GM12878 (cell line): Measurements from ENCODE around the gene FAM234B. TPM values are rescaled to one million over a fixed set of nuclear protein-coding genes. Genes with fewer than 3 reads are reported as not detected.

Source experiments
- ATAC-seq: fragments of 200-7000 bp; cut with Tn5 transposase; 3 replicates; pipeline ENCODE4 v1.9.1; 2020; ENCODE audit warnings: mild to moderate bottlenecking, moderate library complexity
- BruUV-seq: library from RNA; stranded (reverse); fragments of 400-500 nt; replicated peaks from 2 replicates; lab custom pipeline; 2021; lab: Mats Ljungman, UMichigan
- CTCF ChIA-PET: fragments of 300-600 bp; sonication (Branson Sonifier 250); formaldehyde crosslinking; extraction: SDS; loops from one replicate; lab custom pipeline; 2021; ENCODE audit warnings: inconsistent platforms; lab: Yijun Ruan, JAX
- POLR2A ChIA-PET: fragments of 350-600 bp; formaldehyde crosslinking; extraction: SDS; loops from one replicate; lab custom pipeline; 2021; ENCODE audit warnings: inconsistent platforms; lab: Charles Lee
- RAD21 ChIA-PET: fragments of 300-600 bp; sonication (Branson Sonifier 250); formaldehyde crosslinking; loops from one replicate; lab custom pipeline; 2023; ENCODE audit warnings: antibody characterized with exemption; ENCODE audit not compliant: unreplicated experiment; lab: Charles Lee
- SMC1A ChIA-PET: fragments of 300-600 bp; sonication (Branson Sonifier 250); formaldehyde crosslinking; loops from one replicate; lab custom pipeline; 2023; ENCODE audit not compliant: unreplicated experiment, uncharacterized antibody; lab: Charles Lee
- DNase-seq: peaks from one replicate; pipeline ENCODE4 v3.0.0-alpha.2; 2011; ENCODE audit warnings: low read depth, low spot score
- FAIRE-seq: peaks from 3 replicates; lab custom pipeline; 2011; peaks lifted over from hg19 to GRCh38; lab: Jason Lieb, UNC
- H2AFZ ChIP-seq: 2 replicates; pipeline ENCODE4 v1.6.0; 2011; ENCODE audit warnings: low read depth, low read length, control low read depth; ENCODE audit not compliant: control insufficient read depth
- H3K27ac ChIP-seq: 2 replicates; pipeline ENCODE4 v1.5.1; 2011; ENCODE audit warnings: control low read depth; ENCODE audit not compliant: control insufficient read depth, insufficient read depth
- H3K27me3 ChIP-seq, 2 experiments: replicated peaks in 1 of 2; 2 replicates each; pipeline versions ENCODE4 v1.6.0 to v1.6.1; 2011; ENCODE audit warnings: low read length in 1 of 2; ENCODE audit not compliant: control insufficient read depth in 2 of 2, insufficient read depth in 2 of 2
- H3K36me3 ChIP-seq, 2 experiments: 2 replicates each; pipeline ENCODE4 v1.5.1; 2011; ENCODE audit warnings: low read length in 1 of 2; ENCODE audit not compliant: control insufficient read depth in 2 of 2, insufficient read depth in 2 of 2
- H3K4me1 ChIP-seq: 2 replicates; pipeline ENCODE4 v1.6.1; 2011; ENCODE audit warnings: mild to moderate bottlenecking, low read length, moderate library complexity, mixed read lengths; ENCODE audit not compliant: control insufficient read depth, insufficient read depth
- H3K4me2 ChIP-seq: 2 replicates; pipeline ENCODE4 v1.6.0; 2011; ENCODE audit warnings: control low read depth; ENCODE audit not compliant: control insufficient read depth, insufficient read depth
- H3K4me3 ChIP-seq: fragments of 200-600 bp; sonication (generic); 2 replicates; pipeline ENCODE4 v1.5.1; 2016
- H3K79me2 ChIP-seq: 2 replicates; pipeline ENCODE4 v1.6.0; 2011; ENCODE audit warnings: low read length; ENCODE audit not compliant: control insufficient read depth, insufficient read depth
- H3K9ac ChIP-seq: 2 replicates; pipeline ENCODE4 v1.8.0; 2011; ENCODE audit warnings: low read length, control low read depth, mixed read lengths; ENCODE audit not compliant: control insufficient read depth, insufficient read depth
- H3K9me3 ChIP-seq: replicated peaks from 3 replicates; pipeline ENCODE4 v1.5.1; 2011; ENCODE audit warnings: mild to moderate bottlenecking, low read length; ENCODE audit not compliant: control insufficient read depth, insufficient read depth
- H4K20me1 ChIP-seq: 2 replicates; pipeline ENCODE4 v1.6.0; 2011; ENCODE audit not compliant: control insufficient read depth, insufficient read depth
- ATF3 ChIP-seq: IDR thresholded peaks from 2 replicates; pipeline ENCODE4 v1.6.1; 2011; ENCODE audit warnings: low read depth, mild to moderate bottlenecking, low read length, moderate library complexity, borderline replicate concordance; ENCODE audit errors: extremely low read depth
- ATF7 ChIP-seq: fragments of 450-650 bp; IDR thresholded peaks from 2 replicates; pipeline ENCODE4 v1.6.1; 2016; ENCODE audit warnings: low read depth, mild to moderate bottlenecking
- BMI1 ChIP-seq: fragments of 450-650 bp; IDR thresholded peaks from 2 replicates; pipeline ENCODE4 v1.6.1; 2016; ENCODE audit warnings: mild to moderate bottlenecking, moderate library complexity, borderline replicate concordance
- DPF2 ChIP-seq: fragments of 450-650 bp; IDR thresholded peaks from 2 replicates; pipeline ENCODE4 v1.6.1; 2017; ENCODE audit warnings: mild to moderate bottlenecking
- JUND ChIP-seq: IDR thresholded peaks from 2 replicates; pipeline ENCODE4 v1.6.1; 2012; ENCODE audit warnings: low read depth, mild to moderate bottlenecking, low read length, improper control_type of control experiment, moderate library complexity
- MTA3 ChIP-seq: IDR thresholded peaks from 2 replicates; pipeline ENCODE4 v1.6.1; 2012; ENCODE audit warnings: low read length, inconsistent platforms, borderline replicate concordance
- MXI1 ChIP-seq: fragments of 150-350 bp; IDR thresholded peaks from 2 replicates; pipeline ENCODE4 v1.6.1; 2011; ENCODE audit warnings: low read depth, mild to moderate bottlenecking, inconsistent platforms, low read length, improper control_type of control experiment
- NR2F1 ChIP-seq: fragments of 450-650 bp; conservative IDR thresholded peaks from 2 replicates; pipeline ENCODE4 v1.6.1; 2017; ENCODE audit warnings: mild to moderate bottlenecking
- NRF1 ChIP-seq: conservative IDR thresholded peaks from 2 replicates; pipeline ENCODE4 v1.6.1; 2011; ENCODE audit warnings: mild to moderate bottlenecking, low read depth, low read length, improper control_type of control experiment
- POLR2AphosphoS5 ChIP-seq: IDR thresholded peaks from 2 replicates; pipeline ENCODE4 v1.6.1; 2011; ENCODE audit warnings: mild to moderate bottlenecking, low read length, inconsistent platforms
- SPI1 ChIP-seq: IDR thresholded peaks from 2 replicates; pipeline ENCODE4 v1.6.1; 2011; ENCODE audit warnings: low read depth, mild to moderate bottlenecking, low read length, moderate library complexity, borderline replicate concordance; ENCODE audit not compliant: insufficient read depth
- WGBS: methylation state at CpG from one replicate; pipeline ENCODE4 v1.1.6; 2016; ENCODE audit warnings: low lambda C conversion rate; ENCODE audit not compliant: insufficient replicate concordance, insufficient coverage; ENCODE audit errors: missing lambda C conversion rate; 5-methylcytosine and 5-hydroxymethylcytosine counted together
- in situ Hi-C: fragments of 300-500 bp; cut with MboI; formaldehyde crosslinking; loops from 9 replicates; pipeline ENCODE4 v1.14.3; 2018; ENCODE audit warnings: mixed read lengths
- intact Hi-C: fragments of 100-400 bp; cut with micrococcal nuclease; formaldehyde crosslinking; loops from one replicate; pipeline ENCODE4 v1.14.2; 2022; ENCODE audit not compliant: unreplicated experiment
- polyA plus RNA-seq, 11 experiments: library from polyadenylated mRNA; depleted of rRNA in 4 of 11; unstranded in 6 of 11; stranded (reverse) in 5 of 11; fragments of >200 nt; fragmentation: Nextera tagmentation in 4 of 11; fragmentation: Illumina TruSeq in 1 of 11; extraction: Ambion mirVana in 4 of 11; extraction: Trizol in 1 of 11; gene quantifications; 1 replicate in 1 of 11; 2 replicates in 10 of 11; pipeline versions ENCODE4 v1.2.1 to v1.2.3, GENCODE V29; 2011 to 2016; ENCODE audit warnings: inconsistent platforms in 2 of 11, missing spikeins in 2 of 11, low read depth in 1 of 11
- total RNA-seq, 4 experiments: library from RNA; depleted of rRNA in 3 of 4; stranded (reverse); fragments of >200 nt in 3 of 4; fragmentation: Illumina TruSeq in 1 of 4; extraction: Trizol in 1 of 4; gene quantifications; 2 replicates each; pipeline versions ENCODE4 v1.2.1 to v1.2.3, GENCODE V29; 2013 to 2021
- TF ChIP-seq, protein P1 (sequence below): fragments of 450-650 bp; IDR thresholded peaks from 2 replicates; pipeline ENCODE4 v1.6.1; 2017; ENCODE audit warnings: mild to moderate bottlenecking
- TF ChIP-seq, protein P2 (sequence below): IDR thresholded peaks from 2 replicates; pipeline ENCODE4 v1.6.1; 2012; ENCODE audit warnings: improper control_type of control experiment, low read depth, low read length; ENCODE audit not compliant: insufficient replicate concordance
- TF ChIP-seq, protein P3 (sequence below): fragments of 450-650 bp; IDR thresholded peaks from 2 replicates; pipeline ENCODE4 v1.6.1; 2018; ENCODE audit warnings: borderline replicate concordance, mild to moderate bottlenecking; ENCODE audit not compliant: partially characterized antibody

The FAM234B gene
- total and polyA plus RNA-seq, 10 of the 15 experiments (the other 5 are each of a cell fraction or from before 2014, with no cell fraction given), result 0.09 to 2.8 (median 0.18) TPM

- ChIA-PET CTCF (no interaction called here), POLR2A (interaction anchor here (0.6 kb wide), 1 partner anchor 110 kb away, joined by 4 read pairs; no protein-coding TSS in a partner anchor), SMC1A (interaction anchor here (1.0 kb wide), 1 partner anchor 69 kb away, joined by 3 read pairs; no protein-coding TSS in a partner anchor), RAD21 (no interaction called here)
- H3K36me3 ChIP-seq, result no peaks in the 10 kb centered on the region
- no peak overlapping the region for H3K4me3 ChIP-seq
- in situ Hi-C loops, result no loop called here
- no peaks in the 10 kb centered on the region for H3K9me3 ChIP-seq
- no peak overlapping the region for H3K4me2 ChIP-seq
- no peak overlapping the region for H3K27ac ChIP-seq
- no peak for DNase-seq
- intact Hi-C loops, result no loop called here
- H3K4me1 ChIP-seq, result no peaks in the 10 kb centered on the region
- H2AFZ ChIP-seq, result no peak overlapping the region
- no peak for ATAC-seq
- no peak for FAIRE-seq
- peaks cover 2 to 11% of the 10 kb centered on the region in 2 experiments; a peak in 3 of 4 replicates for H3K27me3 ChIP-seq
- H3K9ac ChIP-seq, result no peak overlapping the region
- no peaks in the 10 kb centered on the region; the same call in 1 of the 2 replicates for H4K20me1 ChIP-seq
- WGBS, result 36% methylated on average over 6 of the region's 6 CpGs
- no TSS peak for BruUV-seq
- H3K79me2 ChIP-seq, result no peaks in the 10 kb centered on the region
- TF ChIP-seq ATF7 (no peak), NRF1 (no peak), DPF2 (no peak), MXI1 (no peak), JUND (no peak), MTA3 (no peak), BMI1 (no peak), POLR2AphosphoS5 (no peak), ATF3 (no peak), SPI1 (no peak), NR2F1 (no peak)
- TF ChIP-seq, protein P1, sequence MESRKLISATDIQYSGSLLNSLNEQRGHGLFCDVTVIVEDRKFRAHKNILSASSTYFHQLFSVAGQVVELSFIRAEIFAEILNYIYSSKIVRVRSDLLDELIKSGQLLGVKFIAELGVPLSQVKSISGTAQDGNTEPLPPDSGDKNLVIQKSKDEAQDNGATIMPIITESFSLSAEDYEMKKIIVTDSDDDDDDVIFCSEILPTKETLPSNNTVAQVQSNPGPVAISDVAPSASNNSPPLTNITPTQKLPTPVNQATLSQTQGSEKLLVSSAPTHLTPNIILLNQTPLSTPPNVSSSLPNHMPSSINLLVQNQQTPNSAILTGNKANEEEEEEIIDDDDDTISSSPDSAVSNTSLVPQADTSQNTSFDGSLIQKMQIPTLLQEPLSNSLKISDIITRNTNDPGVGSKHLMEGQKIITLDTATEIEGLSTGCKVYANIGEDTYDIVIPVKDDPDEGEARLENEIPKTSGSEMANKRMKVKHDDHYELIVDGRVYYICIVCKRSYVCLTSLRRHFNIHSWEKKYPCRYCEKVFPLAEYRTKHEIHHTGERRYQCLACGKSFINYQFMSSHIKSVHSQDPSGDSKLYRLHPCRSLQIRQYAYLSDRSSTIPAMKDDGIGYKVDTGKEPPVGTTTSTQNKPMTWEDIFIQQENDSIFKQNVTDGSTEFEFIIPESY, result no peak
- TF ChIP-seq, protein P2, sequence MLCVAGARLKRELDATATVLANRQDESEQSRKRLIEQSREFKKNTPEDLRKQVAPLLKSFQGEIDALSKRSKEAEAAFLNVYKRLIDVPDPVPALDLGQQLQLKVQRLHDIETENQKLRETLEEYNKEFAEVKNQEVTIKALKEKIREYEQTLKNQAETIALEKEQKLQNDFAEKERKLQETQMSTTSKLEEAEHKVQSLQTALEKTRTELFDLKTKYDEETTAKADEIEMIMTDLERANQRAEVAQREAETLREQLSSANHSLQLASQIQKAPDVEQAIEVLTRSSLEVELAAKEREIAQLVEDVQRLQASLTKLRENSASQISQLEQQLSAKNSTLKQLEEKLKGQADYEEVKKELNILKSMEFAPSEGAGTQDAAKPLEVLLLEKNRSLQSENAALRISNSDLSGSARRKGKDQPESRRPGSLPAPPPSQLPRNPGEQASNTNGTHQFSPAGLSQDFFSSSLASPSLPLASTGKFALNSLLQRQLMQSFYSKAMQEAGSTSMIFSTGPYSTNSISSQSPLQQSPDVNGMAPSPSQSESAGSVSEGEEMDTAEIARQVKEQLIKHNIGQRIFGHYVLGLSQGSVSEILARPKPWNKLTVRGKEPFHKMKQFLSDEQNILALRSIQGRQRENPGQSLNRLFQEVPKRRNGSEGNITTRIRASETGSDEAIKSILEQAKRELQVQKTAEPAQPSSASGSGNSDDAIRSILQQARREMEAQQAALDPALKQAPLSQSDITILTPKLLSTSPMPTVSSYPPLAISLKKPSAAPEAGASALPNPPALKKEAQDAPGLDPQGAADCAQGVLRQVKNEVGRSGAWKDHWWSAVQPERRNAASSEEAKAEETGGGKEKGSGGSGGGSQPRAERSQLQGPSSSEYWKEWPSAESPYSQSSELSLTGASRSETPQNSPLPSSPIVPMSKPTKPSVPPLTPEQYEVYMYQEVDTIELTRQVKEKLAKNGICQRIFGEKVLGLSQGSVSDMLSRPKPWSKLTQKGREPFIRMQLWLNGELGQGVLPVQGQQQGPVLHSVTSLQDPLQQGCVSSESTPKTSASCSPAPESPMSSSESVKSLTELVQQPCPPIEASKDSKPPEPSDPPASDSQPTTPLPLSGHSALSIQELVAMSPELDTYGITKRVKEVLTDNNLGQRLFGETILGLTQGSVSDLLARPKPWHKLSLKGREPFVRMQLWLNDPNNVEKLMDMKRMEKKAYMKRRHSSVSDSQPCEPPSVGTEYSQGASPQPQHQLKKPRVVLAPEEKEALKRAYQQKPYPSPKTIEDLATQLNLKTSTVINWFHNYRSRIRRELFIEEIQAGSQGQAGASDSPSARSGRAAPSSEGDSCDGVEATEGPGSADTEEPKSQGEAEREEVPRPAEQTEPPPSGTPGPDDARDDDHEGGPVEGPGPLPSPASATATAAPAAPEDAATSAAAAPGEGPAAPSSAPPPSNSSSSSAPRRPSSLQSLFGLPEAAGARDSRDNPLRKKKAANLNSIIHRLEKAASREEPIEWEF, result no peak
- TF ChIP-seq, protein P3, sequence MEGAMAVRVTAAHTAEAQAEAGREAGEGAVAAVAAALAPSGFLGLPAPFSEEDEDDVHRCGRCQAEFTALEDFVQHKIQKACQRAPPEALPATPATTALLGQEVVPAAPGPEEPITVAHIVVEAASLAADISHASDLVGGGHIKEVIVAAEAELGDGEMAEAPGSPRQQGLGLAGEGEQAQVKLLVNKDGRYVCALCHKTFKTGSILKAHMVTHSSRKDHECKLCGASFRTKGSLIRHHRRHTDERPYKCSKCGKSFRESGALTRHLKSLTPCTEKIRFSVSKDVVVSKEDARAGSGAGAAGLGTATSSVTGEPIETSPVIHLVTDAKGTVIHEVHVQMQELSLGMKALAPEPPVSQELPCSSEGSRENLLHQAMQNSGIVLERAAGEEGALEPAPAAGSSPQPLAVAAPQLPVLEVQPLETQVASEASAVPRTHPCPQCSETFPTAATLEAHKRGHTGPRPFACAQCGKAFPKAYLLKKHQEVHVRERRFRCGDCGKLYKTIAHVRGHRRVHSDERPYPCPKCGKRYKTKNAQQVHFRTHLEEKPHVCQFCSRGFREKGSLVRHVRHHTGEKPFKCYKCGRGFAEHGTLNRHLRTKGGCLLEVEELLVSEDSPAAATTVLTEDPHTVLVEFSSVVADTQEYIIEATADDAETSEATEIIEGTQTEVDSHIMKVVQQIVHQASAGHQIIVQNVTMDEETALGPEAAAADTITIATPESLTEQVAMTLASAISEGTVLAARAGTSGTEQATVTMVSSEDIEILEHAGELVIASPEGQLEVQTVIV, result no peak
These were observed 72.8 kb downstream of the FAM234B start for GRCh38 chr12:13117029-13117428.
